HepG2 (cell line): ENCODE measurements around the gene AGBL3. TPM values are rescaled to one million over a fixed set of nuclear protein-coding genes. Genes with fewer than 3 reads are reported as not detected.
A peak's percentile ranks its signal among the peaks of the same experiment; 100 is the strongest.

Experiments
- ASH2L ChIP-seq: fragments of 300-600, 200-600 bp; sonication (generic); IDR thresholded peaks from 2 replicates; pipeline ENCODE4 v1.7.0; 2017; ENCODE audit warnings: low read depth, mild to moderate bottlenecking, moderate library complexity, mixed read lengths, low read length; ENCODE audit not compliant: insufficient read length
- JUND ChIP-seq: sonication (generic); formaldehyde crosslinking; IDR thresholded peaks from 2 replicates; pipeline ENCODE4 v1.8.0; 2022; ENCODE audit warnings: mild to moderate bottlenecking, missing genetic modification reagents
- MED13 ChIP-seq: sonication (generic); formaldehyde crosslinking; IDR thresholded peaks from 2 replicates; pipeline ENCODE4 v1.5.0; 2020; ENCODE audit warnings: missing genetic modification reagents
- PAWR ChIP-seq: sonication (generic); formaldehyde crosslinking; IDR thresholded peaks from 2 replicates; pipeline ENCODE4 v1.4.0; 2020; ENCODE audit warnings: missing genetic modification reagents, mild to moderate bottlenecking, borderline replicate concordance
- PHF8 ChIP-seq: sonication (generic); formaldehyde crosslinking; IDR thresholded peaks from 2 replicates; pipeline ENCODE4 v1.5.0; 2020; ENCODE audit warnings: missing genetic modification reagents
- PRPF4 ChIP-seq: fragments of 200-400 bp; formaldehyde crosslinking; IDR thresholded peaks from 2 replicates; pipeline ENCODE4 v1.6.1; 2016; ENCODE audit warnings: low read length, low read depth; ENCODE audit not compliant: poor library complexity, severe bottlenecking
- SIN3B ChIP-seq: fragments of 150-350 bp; IDR thresholded peaks from 2 replicates; pipeline ENCODE4 v1.6.1; 2014; ENCODE audit warnings: low read length
- SMAD3 ChIP-seq: sonication (generic); formaldehyde crosslinking; IDR thresholded peaks from 2 replicates; pipeline ENCODE4 v1.4.0; 2020; ENCODE audit warnings: missing genetic modification reagents
- SP1 ChIP-seq, 2 experiments: fragments of 450-650 bp in 1 of 2; sonication (generic) in 1 of 2; formaldehyde crosslinking in 1 of 2; IDR thresholded peaks; 2 replicates each; pipeline versions ENCODE4 v1.4.0 to v1.6.1; 2016 to 2020; ENCODE audit warnings: missing genetic modification reagents in 1 of 2
- TGIF2 ChIP-seq: IDR thresholded peaks from 2 replicates; pipeline ENCODE4 v1.6.1; 2016; ENCODE audit warnings: control low read depth, missing compliant biosample characterization
- TRIM22 ChIP-seq: fragments of 450-650 bp; IDR thresholded peaks from 2 replicates; pipeline ENCODE4 v1.6.1; 2017
- ZNF180 ChIP-seq: sonication (generic); formaldehyde crosslinking; IDR thresholded peaks from 2 replicates; pipeline ENCODE4 v1.4.0; 2020; ENCODE audit warnings: low read depth, missing genetic modification reagents, borderline replicate concordance
- ZNF549 ChIP-seq: sonication (generic); formaldehyde crosslinking; IDR thresholded peaks from 2 replicates; pipeline ENCODE4 v1.5.0; 2020; ENCODE audit warnings: missing genetic modification reagents
- ZNF569 ChIP-seq: sonication (generic); formaldehyde crosslinking; IDR thresholded peaks from 2 replicates; pipeline ENCODE4 v1.5.0; 2020; ENCODE audit warnings: mild to moderate bottlenecking, missing genetic modification reagents, moderate library complexity, borderline replicate concordance
- ZNF607 ChIP-seq: sonication (generic); formaldehyde crosslinking; IDR thresholded peaks from 2 replicates; pipeline ENCODE4 v1.5.1; 2020; ENCODE audit warnings: missing genetic modification reagents, mild to moderate bottlenecking, borderline replicate concordance
- ZNF619 ChIP-seq: sonication (generic); formaldehyde crosslinking; IDR thresholded peaks from 2 replicates; pipeline ENCODE4 v1.4.0; 2020; ENCODE audit warnings: mild to moderate bottlenecking, missing genetic modification reagents
- ZNF720 ChIP-seq: sonication (generic); formaldehyde crosslinking; IDR thresholded peaks from 2 replicates; pipeline ENCODE4 v1.4.0; 2020; ENCODE audit warnings: missing genetic modification reagents
- ZNF724P ChIP-seq: sonication (generic); formaldehyde crosslinking; IDR thresholded peaks from 2 replicates; pipeline ENCODE4 v1.8.0; 2022; ENCODE audit warnings: missing genetic modification reagents, borderline replicate concordance
- ZNF761 ChIP-seq: sonication (generic); formaldehyde crosslinking; conservative IDR thresholded peaks from 2 replicates; pipeline ENCODE4 v1.4.0; 2020; ENCODE audit warnings: mild to moderate bottlenecking, missing genetic modification reagents
- ZNF772 ChIP-seq: sonication (generic); formaldehyde crosslinking; IDR thresholded peaks from 2 replicates; pipeline ENCODE4 v1.5.0; 2020; ENCODE audit warnings: mild to moderate bottlenecking, missing genetic modification reagents
- ZNF891 ChIP-seq: sonication (generic); formaldehyde crosslinking; IDR thresholded peaks from 2 replicates; pipeline ENCODE4 v1.5.0; 2020; ENCODE audit warnings: mild to moderate bottlenecking, missing genetic modification reagents
- ZSCAN20 ChIP-seq: sonication (generic); formaldehyde crosslinking; IDR thresholded peaks from 2 replicates; pipeline ENCODE4 v1.4.0; 2020; ENCODE audit warnings: missing genetic modification reagents, mild to moderate bottlenecking, borderline replicate concordance
- ZSCAN22 ChIP-seq: sonication (generic); formaldehyde crosslinking; IDR thresholded peaks from 2 replicates; pipeline ENCODE4 v1.4.0; 2020; ENCODE audit warnings: mild to moderate bottlenecking, missing genetic modification reagents
- polyA plus RNA-seq, 8 experiments: library from polyadenylated mRNA; depleted of rRNA in 3 of 8; stranded (reverse) in 7 of 8; unstranded in 1 of 8; fragments of >200 nt; fragmentation: Illumina TruSeq in 4 of 8; extraction: Trizol in 4 of 8; gene quantifications; 2 replicates each; pipeline versions ENCODE4 v1.2.1 to v1.2.3, GENCODE V29; 2011 to 2016; ENCODE audit warnings: low read depth in 4 of 8, missing spikeins in 1 of 8, mixed read lengths in 1 of 8; ENCODE audit not compliant: insufficient read depth in 1 of 8
- total RNA-seq, 5 experiments: library from RNA; depleted of rRNA; stranded (reverse); fragments of >200 nt; fragmentation: Illumina TruSeq; extraction: Trizol; gene quantifications; 2 replicates each; pipeline ENCODE4 v1.2.3, GENCODE V29; 2016; ENCODE audit warnings: low read depth in 1 of 5
- TF ChIP-seq, protein P1 (sequence below): sonication (generic); formaldehyde crosslinking; IDR thresholded peaks from 2 replicates; pipeline ENCODE4 v1.4.0; 2020; ENCODE audit warnings: low read depth, mild to moderate bottlenecking, missing genetic modification reagents
- TF ChIP-seq, protein P2 (sequence below): IDR thresholded peaks from 2 replicates; pipeline ENCODE4 v1.6.1; 2016; ENCODE audit warnings: missing compliant biosample characterization, missing genetic modification reagents, borderline replicate concordance
- TF ChIP-seq, protein P3 (sequence below): IDR thresholded peaks from 2 replicates; pipeline ENCODE4 v1.6.1; 2016; ENCODE audit warnings: low read depth, control low read depth

The AGBL3 gene
- total and polyA plus RNA-seq, 2 of the 13 experiments (the other 11 are each of a cell fraction or from before 2014, with no cell fraction given), result 2.2 to 7.2 TPM

DNA sequence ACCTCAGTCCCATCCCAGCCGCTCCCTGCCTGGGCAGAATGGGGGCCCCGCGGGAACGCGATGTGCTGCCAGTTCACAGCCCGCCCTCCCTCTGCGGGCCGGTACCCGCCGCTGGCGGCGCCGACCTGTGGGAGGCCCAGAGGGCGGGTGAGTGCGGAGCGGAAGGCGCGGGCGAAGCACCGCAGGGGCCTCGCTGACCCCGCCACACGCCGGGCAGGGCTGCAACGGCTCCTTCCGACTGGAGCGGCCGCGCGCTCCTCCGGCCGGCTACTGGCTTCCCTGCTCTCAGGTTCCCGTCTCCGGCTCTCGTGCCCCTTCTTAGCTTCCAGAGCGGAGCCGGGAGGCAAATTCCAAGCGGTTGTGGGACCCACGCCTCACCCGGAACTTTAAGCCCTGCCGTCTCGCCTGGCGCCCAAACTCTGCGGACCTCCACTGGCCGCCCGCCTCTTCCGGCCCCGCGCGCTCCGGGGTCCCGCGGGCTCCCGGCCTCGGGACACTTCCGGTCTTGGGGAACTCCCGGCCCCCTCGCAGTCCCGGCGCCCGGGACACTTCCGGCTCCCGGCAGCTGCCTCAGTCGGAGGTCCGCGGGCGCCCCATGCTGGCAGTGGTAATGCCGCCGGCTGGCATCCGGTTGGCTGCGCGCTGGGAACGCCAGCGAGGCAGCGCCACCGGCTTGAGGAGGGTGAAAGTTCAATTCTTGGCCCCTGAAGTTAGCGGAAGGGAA, 184.1 kb downstream of the AGBL3 start, which contains the start of gene CYREN (continued):
- no peak for TF ChIP-seq JUND
- TF ChIP-seq TRIM22, result no peak
- TF ChIP-seq MED13, result peak; percentile 84
- TF ChIP-seq ZNF724P (CRISPR knock-in tag), result peak; percentile 39; the same call in 1 of the 2 replicates
- TF ChIP-seq, protein P1, sequence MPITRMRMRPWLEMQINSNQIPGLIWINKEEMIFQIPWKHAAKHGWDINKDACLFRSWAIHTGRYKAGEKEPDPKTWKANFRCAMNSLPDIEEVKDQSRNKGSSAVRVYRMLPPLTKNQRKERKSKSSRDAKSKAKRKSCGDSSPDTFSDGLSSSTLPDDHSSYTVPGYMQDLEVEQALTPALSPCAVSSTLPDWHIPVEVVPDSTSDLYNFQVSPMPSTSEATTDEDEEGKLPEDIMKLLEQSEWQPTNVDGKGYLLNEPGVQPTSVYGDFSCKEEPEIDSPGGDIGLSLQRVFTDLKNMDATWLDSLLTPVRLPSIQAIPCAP (CRISPR knock-in tag), result no peak
- no peak for TF ChIP-seq ZSCAN22 (CRISPR knock-in tag)
- TF ChIP-seq SMAD3 (CRISPR knock-in tag), result peak; percentile 61; the same call in 1 of the 2 replicates
- TF ChIP-seq ZNF549 (CRISPR knock-in tag), result no peak
- peak; percentile 46; the same call in 1 of the 2 replicates for TF ChIP-seq ZNF607 (CRISPR knock-in tag)
- TF ChIP-seq PAWR (CRISPR knock-in tag), result 0 out of 2 replicates have a peak, but pooled peaks have one; percentile 23
- TF ChIP-seq, protein P2, sequence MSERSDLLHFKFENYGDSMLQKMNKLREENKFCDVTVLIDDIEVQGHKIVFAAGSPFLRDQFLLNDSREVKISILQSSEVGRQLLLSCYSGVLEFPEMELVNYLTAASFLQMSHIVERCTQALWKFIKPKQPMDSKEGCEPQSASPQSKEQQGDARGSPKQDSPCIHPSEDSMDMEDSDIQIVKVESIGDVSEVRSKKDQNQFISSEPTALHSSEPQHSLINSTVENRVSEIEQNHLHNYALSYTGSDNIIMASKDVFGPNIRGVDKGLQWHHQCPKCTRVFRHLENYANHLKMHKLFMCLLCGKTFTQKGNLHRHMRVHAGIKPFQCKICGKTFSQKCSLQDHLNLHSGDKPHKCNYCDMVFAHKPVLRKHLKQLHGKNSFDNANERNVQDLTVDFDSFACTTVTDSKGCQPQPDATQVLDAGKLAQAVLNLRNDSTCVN, result peak; percentile 57; the same call in 1 of the 2 replicates
- peak; percentile 62; the same call in 1 of the 2 replicates for TF ChIP-seq ZNF761 (CRISPR knock-in tag)
- peak; percentile 51; the same call in 1 of the 2 replicates for TF ChIP-seq ZNF891 (CRISPR knock-in tag)
- no peak for TF ChIP-seq ZNF720 (CRISPR knock-in tag)
- no peak; the same call in 1 of the 2 replicates for TF ChIP-seq SIN3B
- no peak for TF ChIP-seq ZNF772
- peak; percentile 90 for TF ChIP-seq ASH2L
- TF ChIP-seq, protein P3, sequence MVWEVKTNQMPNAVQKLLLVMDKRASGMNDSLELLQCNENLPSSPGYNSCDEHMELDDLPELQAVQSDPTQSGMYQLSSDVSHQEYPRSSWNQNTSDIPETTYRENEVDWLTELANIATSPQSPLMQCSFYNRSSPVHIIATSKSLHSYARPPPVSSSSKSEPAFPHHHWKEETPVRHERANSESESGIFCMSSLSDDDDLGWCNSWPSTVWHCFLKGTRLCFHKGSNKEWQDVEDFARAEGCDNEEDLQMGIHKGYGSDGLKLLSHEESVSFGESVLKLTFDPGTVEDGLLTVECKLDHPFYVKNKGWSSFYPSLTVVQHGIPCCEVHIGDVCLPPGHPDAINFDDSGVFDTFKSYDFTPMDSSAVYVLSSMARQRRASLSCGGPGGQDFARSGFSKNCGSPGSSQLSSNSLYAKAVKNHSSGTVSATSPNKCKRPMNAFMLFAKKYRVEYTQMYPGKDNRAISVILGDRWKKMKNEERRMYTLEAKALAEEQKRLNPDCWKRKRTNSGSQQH (CRISPR knock-in tag), result peak; percentile 24; the same call in 1 of the 2 replicates
- TF ChIP-seq ZNF569, result no peak
- no peak for TF ChIP-seq PRPF4
- no peak for TF ChIP-seq SP1 (IDR thresholded peaks at IDR 0.05)
- TF ChIP-seq SP1 (CRISPR knock-in tag; IDR thresholded peaks at IDR 0.05), result peak; percentile 70
- TF ChIP-seq ZNF180 (CRISPR knock-in tag), result no peak
- peak; percentile 73; the same call in 1 of the 2 replicates for TF ChIP-seq ZSCAN20 (CRISPR knock-in tag)
- peak; percentile 88 for TF ChIP-seq PHF8 (CRISPR knock-in tag)
- TF ChIP-seq ZNF619 (CRISPR knock-in tag), result peak; percentile 82; the same call in 1 of the 2 replicates
- no peak for TF ChIP-seq TGIF2 (CRISPR knock-in tag)
